GM12873 (cell line): ENCODE data around the gene UCP2.

ENCODE experiments used
- TF ChIP-seq, protein P1 (sequence below): IDR thresholded peaks from 2 replicates; pipeline ENCODE4 v1.5.1; 2012; ENCODE audit warnings: low read depth, mild to moderate bottlenecking, moderate library complexity, low read length, control low read depth; ENCODE audit not compliant: insufficient read depth; ENCODE audit errors: missing control alignments

UCP2 gene

DNA sequence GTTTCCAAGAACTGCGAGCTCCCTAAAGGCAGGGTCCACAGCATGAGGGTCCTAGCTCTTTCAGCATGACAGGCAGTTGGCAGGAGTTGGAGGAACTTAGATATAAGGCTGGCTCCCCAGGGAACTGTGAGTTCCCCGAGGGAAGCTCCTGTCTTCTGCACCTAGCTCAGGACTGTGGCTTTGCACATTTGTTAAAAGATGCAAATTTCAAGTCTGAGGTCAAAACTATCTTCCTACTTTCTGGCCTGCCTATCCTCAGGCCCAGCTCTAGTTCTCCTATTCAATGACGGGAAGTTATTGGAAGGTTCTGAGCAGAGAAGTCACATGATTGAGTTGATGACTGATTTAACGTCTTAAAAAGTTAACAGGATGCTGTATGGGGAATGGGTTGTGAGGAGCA lies 37.9 kb upstream of the UCP2 start:
- TF ChIP-seq, protein P1, sequence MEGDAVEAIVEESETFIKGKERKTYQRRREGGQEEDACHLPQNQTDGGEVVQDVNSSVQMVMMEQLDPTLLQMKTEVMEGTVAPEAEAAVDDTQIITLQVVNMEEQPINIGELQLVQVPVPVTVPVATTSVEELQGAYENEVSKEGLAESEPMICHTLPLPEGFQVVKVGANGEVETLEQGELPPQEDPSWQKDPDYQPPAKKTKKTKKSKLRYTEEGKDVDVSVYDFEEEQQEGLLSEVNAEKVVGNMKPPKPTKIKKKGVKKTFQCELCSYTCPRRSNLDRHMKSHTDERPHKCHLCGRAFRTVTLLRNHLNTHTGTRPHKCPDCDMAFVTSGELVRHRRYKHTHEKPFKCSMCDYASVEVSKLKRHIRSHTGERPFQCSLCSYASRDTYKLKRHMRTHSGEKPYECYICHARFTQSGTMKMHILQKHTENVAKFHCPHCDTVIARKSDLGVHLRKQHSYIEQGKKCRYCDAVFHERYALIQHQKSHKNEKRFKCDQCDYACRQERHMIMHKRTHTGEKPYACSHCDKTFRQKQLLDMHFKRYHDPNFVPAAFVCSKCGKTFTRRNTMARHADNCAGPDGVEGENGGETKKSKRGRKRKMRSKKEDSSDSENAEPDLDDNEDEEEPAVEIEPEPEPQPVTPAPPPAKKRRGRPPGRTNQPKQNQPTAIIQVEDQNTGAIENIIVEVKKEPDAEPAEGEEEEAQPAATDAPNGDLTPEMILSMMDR = no peak

DNA sequence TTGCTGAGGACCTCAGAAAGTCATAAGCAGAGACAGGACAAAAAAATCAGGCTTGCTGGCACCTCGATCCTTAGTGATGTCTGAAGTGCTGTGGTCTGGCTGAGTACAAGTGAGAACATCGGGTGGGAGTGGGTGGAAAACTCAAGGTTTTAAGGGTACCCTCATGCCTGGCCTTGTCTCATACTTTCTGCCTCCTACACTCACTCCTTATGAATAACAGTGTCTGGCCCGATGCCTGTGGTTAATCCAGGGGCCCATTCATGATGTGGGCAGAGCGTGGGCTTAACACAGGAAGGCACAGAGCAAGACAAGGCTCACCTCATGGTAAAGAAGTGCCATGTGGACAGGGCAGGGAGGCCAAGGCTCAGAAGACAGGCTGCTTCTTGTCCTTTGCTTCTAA lies 37.2 kb upstream of the UCP2 start:
- TF ChIP-seq, protein P1 = no peak

DNA sequence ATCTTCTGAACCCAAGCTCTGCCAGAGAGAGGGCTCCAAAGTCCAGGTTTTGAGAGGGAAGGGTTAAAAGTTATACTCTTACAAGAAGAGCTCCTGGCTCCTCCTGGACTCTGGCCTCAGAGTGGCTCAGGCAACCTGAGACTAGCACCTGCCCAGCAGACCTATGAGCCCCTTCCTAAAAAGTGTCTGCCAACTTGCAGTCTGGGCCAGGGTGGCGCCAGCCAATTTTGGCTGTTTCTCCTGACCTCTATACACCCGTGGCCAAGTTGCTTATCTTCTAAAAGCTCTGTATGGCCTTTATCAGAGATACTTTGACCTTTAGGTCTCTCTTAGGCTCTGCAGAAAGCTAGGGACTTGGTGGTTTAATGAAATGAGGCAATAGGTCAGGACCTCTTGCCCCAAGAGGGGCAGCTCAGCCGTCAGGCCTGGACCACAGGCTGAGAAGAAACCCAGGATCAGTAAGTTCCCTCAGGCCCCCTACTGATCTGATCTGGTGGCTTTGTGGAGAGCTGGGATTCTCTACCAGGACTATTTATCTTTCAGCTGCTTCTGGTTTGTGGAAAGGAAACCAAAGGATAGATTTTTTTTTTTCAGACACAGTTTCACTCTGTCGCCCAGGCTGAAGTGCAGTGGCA lies 36.6 kb upstream of the UCP2 start:
- TF ChIP-seq, protein P1 = no peak

DNA sequence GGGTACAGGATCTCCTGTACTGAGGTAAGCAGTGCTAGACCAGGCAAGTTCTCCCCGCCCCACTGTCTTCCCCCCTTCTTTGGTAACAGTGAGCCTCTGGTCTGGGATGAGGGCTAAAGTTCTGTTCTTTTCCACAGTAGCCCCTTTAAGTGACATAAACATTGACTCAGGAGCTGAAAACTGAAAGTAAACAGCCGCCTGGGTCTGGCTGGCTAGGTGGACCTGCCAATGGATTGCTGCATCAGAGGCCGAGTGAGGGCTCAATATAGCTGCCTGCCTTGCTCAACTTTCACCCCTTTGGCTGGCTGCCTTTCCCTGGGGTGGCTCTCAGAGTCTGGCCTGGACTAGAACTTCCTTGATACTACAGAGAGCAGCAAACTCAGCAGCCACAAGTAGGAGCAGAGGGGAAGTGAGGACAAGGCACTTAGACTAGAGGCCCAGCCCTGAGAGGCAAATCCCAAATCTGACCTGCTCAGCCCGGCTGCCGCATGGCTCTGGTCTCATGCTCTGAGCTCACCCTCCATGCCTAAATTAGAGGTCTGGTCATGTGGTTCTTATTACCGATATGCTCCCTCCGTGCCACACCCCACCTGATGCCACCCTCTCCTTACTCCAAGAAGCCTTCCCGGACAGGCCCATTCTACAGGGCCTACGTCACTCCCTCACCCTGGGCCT lies 35.8 kb upstream of the UCP2 start:
- TF ChIP-seq, protein P1 = no peak

DNA sequence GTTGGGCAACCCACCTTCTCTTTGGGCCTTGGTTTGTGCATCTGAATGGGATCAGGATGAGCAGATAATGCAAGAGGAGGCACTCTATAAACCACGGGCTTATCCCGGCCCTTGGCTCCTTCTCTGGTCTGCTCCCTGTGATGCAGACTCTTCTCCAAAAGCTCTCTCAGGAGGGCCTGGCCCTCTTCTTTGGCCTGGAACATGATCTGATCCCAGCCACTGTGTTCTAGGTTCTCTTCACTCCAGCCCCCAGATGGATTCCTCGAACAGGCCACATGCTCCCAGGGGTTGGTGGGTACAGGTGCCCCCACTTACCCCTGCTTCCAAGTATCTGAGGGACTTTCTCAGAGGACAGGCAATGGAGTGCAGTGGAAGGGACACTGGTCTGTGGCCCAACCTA lies 35.0 kb upstream of the UCP2 start:
- TF ChIP-seq, protein P1 = no peak

DNA sequence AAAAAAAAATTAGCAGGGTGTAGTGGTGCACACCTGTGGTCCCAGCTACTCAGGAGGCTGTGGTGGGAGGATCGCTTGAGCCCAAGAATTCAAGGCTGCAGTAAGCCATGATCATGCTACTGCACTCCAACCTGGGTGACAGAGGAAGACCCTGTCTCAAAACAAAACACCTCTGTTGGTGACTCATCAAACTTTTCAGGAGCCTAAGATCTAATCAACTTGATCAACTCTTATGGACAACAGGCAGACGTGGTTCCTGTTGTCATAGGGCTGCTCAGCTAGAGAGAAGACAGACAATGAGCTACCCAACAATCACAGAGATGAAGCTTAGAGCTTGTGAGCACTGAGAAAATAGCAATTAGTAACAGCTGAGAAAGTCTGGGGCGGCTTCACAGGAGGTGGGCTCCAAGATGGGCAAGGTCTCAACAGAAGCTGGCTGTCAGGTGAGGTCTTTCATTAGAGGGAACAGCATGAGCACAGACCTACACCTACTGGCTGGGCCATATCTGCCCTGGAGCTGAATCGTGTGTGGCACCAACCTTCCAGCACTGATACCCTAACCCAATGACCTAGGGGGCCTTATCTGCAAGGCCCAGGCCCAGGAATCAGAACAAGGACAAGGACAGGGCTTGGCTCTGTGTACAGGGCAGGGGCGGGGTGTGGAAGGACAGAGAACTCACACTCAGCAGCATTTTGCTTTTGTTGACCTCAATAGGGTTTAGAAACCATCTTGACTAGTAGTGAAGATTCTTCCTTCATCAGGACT lies 33.5 kb upstream of the UCP2 start:
- TF ChIP-seq, protein P1 = no peak

DNA sequence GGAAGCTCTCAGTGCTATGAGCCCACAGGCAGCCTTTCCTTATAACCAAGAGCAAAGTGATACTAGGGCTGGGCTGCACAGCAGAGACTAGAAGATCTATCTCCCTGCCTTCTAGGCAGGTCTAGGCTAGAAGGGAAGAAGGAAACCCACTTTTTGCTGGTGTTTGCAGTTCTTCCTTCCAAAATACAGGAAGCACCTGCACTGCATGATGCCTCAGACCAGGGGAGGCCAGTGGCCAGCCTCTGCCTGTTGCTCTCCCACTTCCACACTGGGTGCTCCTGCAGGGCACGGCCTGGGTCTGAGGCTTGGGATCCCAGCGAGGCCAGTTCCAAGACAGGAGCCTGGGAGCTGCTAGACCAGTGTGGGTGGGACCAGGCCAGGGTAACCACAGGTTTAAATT lies 32.2 kb upstream of the UCP2 start:
- TF ChIP-seq, protein P1 = no peak
